Endothelial cell of umbilical vein (primary cell): ENCODE measurements around the gene MIGA1. TPM values are rescaled to one million over a fixed set of nuclear protein-coding genes. Genes with fewer than 3 reads are reported as not detected.
"Not testable (repeated sequence)": the region's sequence is repeated elsewhere in the genome, so short reads cannot be mapped to it uniquely, and the experiment has no call there.

Experiments used
- BruUV-seq: library from RNA; stranded (reverse); fragments of 400-500 nt; replicated peaks from 2 replicates; lab custom pipeline; 2021; lab: Mats Ljungman, UMichigan
- CTCF ChIA-PET: fragments of 300-600, 350-600 bp; sonication (Branson Sonifier 250); formaldehyde crosslinking; loops from one replicate; lab custom pipeline; 2021; ENCODE audit warnings: antibody characterized with exemption, inconsistent platforms; lab: Charles Lee
- POLR2A ChIA-PET: fragments of 300-600, 350-600 bp; sonication (Branson Sonifier 250); formaldehyde crosslinking; loops from one replicate; lab custom pipeline; 2021; ENCODE audit warnings: antibody characterized with exemption, inconsistent platforms; lab: Charles Lee
- DNase-seq: peaks from one replicate; pipeline ENCODE4 v3.0.0-alpha.2; 2011; ENCODE audit warnings: low read depth, low spot score
- FAIRE-seq: peaks from 2 replicates; lab custom pipeline; 2011; peaks lifted over from hg19 to GRCh38; lab: Jason Lieb, UNC
- H2AFZ ChIP-seq: 2 replicates; pipeline ENCODE4 v1.6.0; 2012; ENCODE audit warnings: low read depth, low read length, control low read depth, inconsistent platforms
- H3K27ac ChIP-seq: 2 replicates; pipeline ENCODE4 v1.5.1; 2011; ENCODE audit warnings: low read depth, mild to moderate bottlenecking, control low read depth, low read length, moderate library complexity; ENCODE audit not compliant: insufficient read depth
- H3K27me3 ChIP-seq, 2 experiments: 2 replicates each; pipeline versions ENCODE4 v1.6.0 to v1.6.1; 2011; ENCODE audit warnings: low read length in 2 of 2, mixed read lengths in 1 of 2; ENCODE audit not compliant: control insufficient read depth in 2 of 2, insufficient read depth in 2 of 2
- H3K36me3 ChIP-seq, 2 experiments: 2 replicates in 1 of 2; 3 replicates in 1 of 2; pipeline ENCODE4 v1.5.1; 2011; ENCODE audit warnings: low read length in 2 of 2, mild to moderate bottlenecking in 1 of 2, moderate library complexity in 1 of 2; ENCODE audit not compliant: control insufficient read depth in 2 of 2, insufficient read depth in 2 of 2; ENCODE audit errors: extremely low read depth in 1 of 2
- H3K4me1 ChIP-seq: 3 replicates; pipeline ENCODE4 v1.5.1; 2011; ENCODE audit warnings: mild to moderate bottlenecking, low read length; ENCODE audit not compliant: control insufficient read depth, insufficient read depth; ENCODE audit errors: extremely low read depth
- H3K4me2 ChIP-seq: 2 replicates; pipeline ENCODE4 v1.6.1; 2011; ENCODE audit warnings: low read length, control low read depth, mixed read lengths; ENCODE audit not compliant: insufficient read depth
- H3K4me3 ChIP-seq, 3 experiments: fragments of 200-600 bp in 1 of 3; sonication (generic), shearing (Covaris generic) in 1 of 3; replicated peaks in 1 of 3; 2 replicates each; pipeline ENCODE4 v1.5.1; 2011 to 2016; ENCODE audit warnings: control low read depth in 3 of 3, low read length in 3 of 3, mild to moderate bottlenecking in 2 of 3, inconsistent platforms in 1 of 3, low read depth in 1 of 3, moderate library complexity in 1 of 3; ENCODE audit not compliant: insufficient read depth in 1 of 3
- H3K79me2 ChIP-seq: 2 replicates; pipeline ENCODE4 v1.6.0; 2012; ENCODE audit warnings: low read length, inconsistent platforms; ENCODE audit not compliant: control insufficient read depth, insufficient read depth
- H3K9ac ChIP-seq: replicated peaks from 2 replicates; pipeline ENCODE3; 2011; ENCODE audit warnings: low read length, control low read depth; ENCODE audit not compliant: insufficient read depth; ENCODE audit errors: extremely low read depth
- H3K9me1 ChIP-seq: replicated peaks from 3 replicates; pipeline ENCODE4 v1.6.0; 2011; ENCODE audit warnings: mild to moderate bottlenecking, low read length; ENCODE audit not compliant: control insufficient read depth, insufficient read depth; ENCODE audit errors: extremely low read depth
- H3K9me3 ChIP-seq: replicated peaks from 2 replicates; pipeline ENCODE4 v1.5.1; 2012; ENCODE audit warnings: low read length, inconsistent platforms; ENCODE audit not compliant: control insufficient read depth, insufficient read depth
- H4K20me1 ChIP-seq: replicated peaks from 2 replicates; pipeline ENCODE3; 2011; ENCODE audit warnings: mild to moderate bottlenecking, low read length; ENCODE audit not compliant: control insufficient read depth, insufficient read depth; ENCODE audit errors: extremely low read depth
- EZH2 ChIP-seq: IDR thresholded peaks from 2 replicates; pipeline ENCODE4 v1.6.1; 2012; ENCODE audit warnings: borderline replicate concordance, low read depth, mild to moderate bottlenecking, moderate library complexity, low read length, inconsistent platforms; ENCODE audit not compliant: severe bottlenecking
- FOS ChIP-seq: IDR thresholded peaks from 2 replicates; pipeline ENCODE4 v1.6.1; 2011; ENCODE audit warnings: mild to moderate bottlenecking, low read length, moderate library complexity, borderline replicate concordance; ENCODE audit not compliant: insufficient read depth
- GATA2 ChIP-seq: IDR thresholded peaks from 2 replicates; pipeline ENCODE4 v1.7.0; 2011; ENCODE audit warnings: low read depth, mild to moderate bottlenecking, moderate library complexity, mixed read lengths, low read length; ENCODE audit not compliant: insufficient read length, insufficient read depth
- JUN ChIP-seq: IDR thresholded peaks from 2 replicates; pipeline ENCODE4 v1.6.1; 2011; ENCODE audit warnings: borderline replicate concordance, low read depth; ENCODE audit not compliant: insufficient read length, insufficient read depth
- MYC ChIP-seq: IDR thresholded peaks from one replicate; pipeline ENCODE4 v1.6.1; 2011; ENCODE audit warnings: mild to moderate bottlenecking, low read depth, low read length
- POLR2A ChIP-seq: IDR thresholded peaks from 2 replicates; pipeline ENCODE4 v1.6.1; 2012; ENCODE audit warnings: low read depth, mild to moderate bottlenecking, control low read depth, low read length
- POLR2AphosphoS5 ChIP-seq: IDR thresholded peaks from 2 replicates; pipeline ENCODE4 v1.6.1; 2012; ENCODE audit warnings: low read depth, mild to moderate bottlenecking, control low read depth, low read length, moderate library complexity; ENCODE audit not compliant: insufficient read depth
- dilution Hi-C: fragments of 300-500 bp; cut with MboI; formaldehyde crosslinking; loops from one replicate; pipeline ENCODE4 v1.15.0; 2019; ENCODE audit warnings: low sequenced_read_pairs; ENCODE audit not compliant: extremely low pct_ligation_motif_present
- intact Hi-C: fragments of 100-400 bp; cut with micrococcal nuclease; formaldehyde crosslinking; loops from one replicate; pipeline ENCODE4 v1.10.0; 2022
- polyA plus RNA-seq, 4 experiments: library from polyadenylated mRNA; depleted of rRNA in 3 of 4; stranded (reverse) in 3 of 4; unstranded in 1 of 4; fragments of >200 nt; gene quantifications; 2 replicates each; pipeline versions ENCODE4 v1.2.1 to v1.2.3, GENCODE V29; 2011 to 2012; ENCODE audit warnings: missing spikeins in 1 of 4
- total RNA-seq: library from RNA; stranded (reverse); gene quantifications from 2 replicates; pipeline ENCODE4 v1.2.3, GENCODE V29; 2021
- TF ChIP-seq, protein P1 (sequence below): IDR thresholded peaks from 2 replicates; pipeline ENCODE4 v1.6.1; 2011; ENCODE audit not compliant: insufficient read depth, insufficient read length
- TF ChIP-seq, protein P2 (sequence below), 2 donors: IDR thresholded peaks; 1 replicate in 1 of 2; 2 replicates in 1 of 2; pipeline ENCODE4 v1.5.1; 2011; ENCODE audit warnings: low read length in 2 of 2, mild to moderate bottlenecking in 2 of 2, moderate library complexity in 2 of 2, control low read depth in 1 of 2, inconsistent platforms in 1 of 2, low read depth in 1 of 2; ENCODE audit not compliant: insufficient read depth in 1 of 2; ENCODE audit errors: extremely low read depth in 1 of 2

The MIGA1 gene
- total and polyA plus RNA-seq, 2 donors (not counting 3 experiments of a cell fraction or from before 2014, with no cell fraction given) = 2.8 to 14.6 TPM

DNA sequence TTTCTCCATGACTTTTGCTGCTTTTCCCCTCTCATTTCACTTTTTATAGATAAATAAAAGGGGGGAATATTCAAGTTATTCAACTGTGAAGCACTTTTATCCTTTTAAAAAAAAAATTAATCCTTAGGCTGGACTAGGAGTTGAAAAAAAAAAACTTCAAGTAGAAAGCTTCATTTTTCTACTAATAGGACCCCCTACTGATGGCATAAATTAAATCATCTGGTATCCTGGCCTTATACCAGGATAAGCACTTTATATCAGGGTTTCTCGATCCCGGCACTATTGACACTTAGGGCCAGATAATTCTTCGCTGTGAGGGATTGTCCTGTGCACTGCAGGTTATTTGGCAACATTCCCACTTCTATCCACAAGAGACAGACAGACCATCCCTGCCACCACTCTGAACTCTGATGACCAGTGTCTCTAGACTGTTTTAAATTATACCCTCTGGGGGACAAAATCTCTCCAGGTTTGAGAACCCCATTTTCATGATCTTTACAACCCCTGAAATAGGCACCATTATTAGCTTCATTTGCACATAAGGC lies 37.4 kb upstream of the MIGA1 start:
- BruUV-seq = no TSS peak
- TF ChIP-seq POLR2AphosphoS5 = no peak
- no peak for TF ChIP-seq POLR2A
- no peak for TF ChIP-seq EZH2
- no peak for TF ChIP-seq MYC
- TF ChIP-seq JUN = no peak
- Histone ChIP-seq H3K4me3 (no peak overlapping the region), H3K27ac (no peak overlapping the region), H4K20me1 (no peaks in the 10 kb centered on the region), H3K9me1 (no peaks in the 10 kb centered on the region), H3K36me3 (no peaks in the 10 kb centered on the region), H3K79me2 (peaks cover 24% of the 10 kb centered on the region), H3K27me3 (no peaks in the 10 kb centered on the region), H3K9me3 (no peaks in the 10 kb centered on the region), H3K4me2 (no peak overlapping the region), H3K4me1 (no peaks in the 10 kb centered on the region), H2AFZ (no peak overlapping the region), H3K9ac (no peak overlapping the region)
- CTCF ChIA-PET = interaction anchor here (1.1 kb wide), 1 partner anchor 9 kb away, joined by 3 read pairs; no protein-coding TSS in a partner anchor
- dilution Hi-C loops (no loop called here), intact Hi-C loops (no loop called here)
- no peak for DNase-seq
- POLR2A ChIA-PET = no interaction called here
- FAIRE-seq = no peak

DNA sequence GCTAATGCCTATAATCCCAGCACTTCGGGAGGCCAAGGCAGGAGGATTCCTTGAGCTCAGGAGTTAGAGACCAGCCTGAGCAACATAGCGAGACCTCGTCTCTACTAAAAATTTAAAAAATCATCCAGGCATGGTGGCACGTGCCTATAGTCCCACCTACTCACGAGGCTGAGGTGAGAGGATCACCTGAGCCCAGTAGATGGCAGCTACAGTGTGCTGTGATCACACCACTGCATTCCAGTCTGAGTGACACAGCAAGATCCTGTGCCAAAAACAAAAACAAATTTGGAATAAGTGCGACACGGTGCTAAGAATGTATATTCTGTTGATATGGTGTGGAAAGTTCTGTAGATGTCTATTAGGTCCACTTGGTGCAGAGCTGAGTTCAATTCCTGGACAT lies 34.9 kb upstream of the MIGA1 start:
- Histone ChIP-seq H2AFZ (no peak overlapping the region), H4K20me1 (peaks cover 2% of the 10 kb centered on the region), H3K9ac (no peak overlapping the region), H3K4me3 (no peak overlapping the region), H3K27ac (no peak overlapping the region), H3K27me3 (no peaks in the 10 kb centered on the region), H3K9me1 (no peaks in the 10 kb centered on the region), H3K79me2 (peaks cover 38% of the 10 kb centered on the region), H3K36me3 (no peaks in the 10 kb centered on the region), H3K4me2 (no peak overlapping the region), H3K9me3 (no peaks in the 10 kb centered on the region), H3K4me1 (no peaks in the 10 kb centered on the region)
- ChIA-PET CTCF (no interaction called here), POLR2A (no interaction called here)
- no peak for TF ChIP-seq POLR2AphosphoS5
- no peak for TF ChIP-seq EZH2
- TF ChIP-seq, protein P1, sequence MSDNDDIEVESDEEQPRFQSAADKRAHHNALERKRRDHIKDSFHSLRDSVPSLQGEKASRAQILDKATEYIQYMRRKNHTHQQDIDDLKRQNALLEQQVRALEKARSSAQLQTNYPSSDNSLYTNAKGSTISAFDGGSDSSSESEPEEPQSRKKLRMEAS = no peak
- TF ChIP-seq GATA2 = no peak
- TF ChIP-seq FOS = no peak
- TF ChIP-seq MYC = no peak
- TF ChIP-seq, protein P2, sequence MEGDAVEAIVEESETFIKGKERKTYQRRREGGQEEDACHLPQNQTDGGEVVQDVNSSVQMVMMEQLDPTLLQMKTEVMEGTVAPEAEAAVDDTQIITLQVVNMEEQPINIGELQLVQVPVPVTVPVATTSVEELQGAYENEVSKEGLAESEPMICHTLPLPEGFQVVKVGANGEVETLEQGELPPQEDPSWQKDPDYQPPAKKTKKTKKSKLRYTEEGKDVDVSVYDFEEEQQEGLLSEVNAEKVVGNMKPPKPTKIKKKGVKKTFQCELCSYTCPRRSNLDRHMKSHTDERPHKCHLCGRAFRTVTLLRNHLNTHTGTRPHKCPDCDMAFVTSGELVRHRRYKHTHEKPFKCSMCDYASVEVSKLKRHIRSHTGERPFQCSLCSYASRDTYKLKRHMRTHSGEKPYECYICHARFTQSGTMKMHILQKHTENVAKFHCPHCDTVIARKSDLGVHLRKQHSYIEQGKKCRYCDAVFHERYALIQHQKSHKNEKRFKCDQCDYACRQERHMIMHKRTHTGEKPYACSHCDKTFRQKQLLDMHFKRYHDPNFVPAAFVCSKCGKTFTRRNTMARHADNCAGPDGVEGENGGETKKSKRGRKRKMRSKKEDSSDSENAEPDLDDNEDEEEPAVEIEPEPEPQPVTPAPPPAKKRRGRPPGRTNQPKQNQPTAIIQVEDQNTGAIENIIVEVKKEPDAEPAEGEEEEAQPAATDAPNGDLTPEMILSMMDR (IDR thresholded peaks at IDR 0.05; ENCODE audit: extremely low read depth in 1 of 2, insufficient read depth in 1 of 2, low read depth in 1 of 2, low read length in 2 of 2) = no peak
- TF ChIP-seq POLR2A = no peak
- no peak for TF ChIP-seq JUN
- DNase-seq (no peak), FAIRE-seq (no peak)
- BruUV-seq = no TSS peak
- dilution Hi-C loops (no loop called here), intact Hi-C loops (no loop called here)

DNA sequence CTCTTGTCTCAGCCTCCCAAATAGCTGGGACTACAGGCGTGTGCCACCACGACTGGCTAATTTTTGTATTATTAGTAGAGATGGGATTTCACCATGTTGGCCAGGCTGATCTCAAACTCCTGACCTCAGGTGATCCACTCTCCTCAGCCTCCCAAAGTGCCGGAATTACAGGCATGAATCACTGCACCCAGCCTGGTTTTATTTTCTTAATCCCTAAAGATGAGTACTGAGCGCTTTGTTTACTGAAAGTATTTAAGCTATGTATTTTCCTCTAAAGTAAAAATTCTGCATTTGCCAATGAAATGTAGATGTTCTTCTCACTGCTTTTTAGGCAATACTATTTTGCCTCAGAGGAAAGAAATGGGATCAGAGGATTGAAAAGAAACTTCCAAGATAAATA lies 30.0 kb upstream of the MIGA1 start:
- H3K27me3 ChIP-seq, DNase-seq, H2AFZ ChIP-seq, H3K9me3 ChIP-seq, dilution Hi-C loops, H3K4me3 ChIP-seq, BruUV-seq, H3K9me1 ChIP-seq, H3K36me3 ChIP-seq, H3K4me1 ChIP-seq, H3K27ac ChIP-seq, H4K20me1 ChIP-seq, intact Hi-C loops, H3K4me2 ChIP-seq, H3K9ac ChIP-seq, FAIRE-seq: not testable (repeated sequence)
- peaks cover 55% of the 10 kb centered on the region for H3K79me2 ChIP-seq
- POLR2A ChIA-PET = interaction anchor here (0.7 kb wide), 1 partner anchor 530 kb away, joined by 3 read pairs; no protein-coding TSS in a partner anchor
- CTCF ChIA-PET = interaction anchor here (1.8 kb wide), 1 partner anchor 17 kb away, joined by 4 read pairs; no protein-coding TSS in a partner anchor
